Panc1 (cell line): Measurements from ENCODE around the gene RNF144B. TPM values are rescaled to one million over a fixed set of nuclear protein-coding genes. Genes with fewer than 3 reads are reported as not detected.

Source experiments
- ATAC-seq: fragments of 200-7000 bp; cut with Tn5 transposase; 2 replicates; pipeline ENCODE4 v1.9.1; 2020; ENCODE audit warnings: mild to moderate bottlenecking, moderate library complexity
- BruUV-seq: library from RNA; stranded (reverse); fragments of 400-500 nt; replicated peaks from 2 replicates; lab custom pipeline; 2021; lab: Mats Ljungman, UMichigan
- CTCF ChIA-PET: fragments of 300-600 bp; sonication (Branson Sonifier 250); formaldehyde crosslinking; loops from one replicate; lab custom pipeline; 2022; ENCODE audit warnings: antibody characterized with exemption; lab: Charles Lee
- POLR2A ChIA-PET: fragments of 300-600 bp; sonication (Branson Sonifier 250); formaldehyde crosslinking; loops from one replicate; lab custom pipeline; 2022; ENCODE audit warnings: antibody characterized with exemption; lab: Charles Lee
- DNase-seq: peaks from one replicate; pipeline ENCODE4 v3.0.0-alpha.2; 2010; ENCODE audit warnings: low read depth, low spot score
- H3K27ac ChIP-seq: 2 replicates; pipeline ENCODE4 v1.5.1; 2011; ENCODE audit warnings: mild to moderate bottlenecking, low read length, inconsistent platforms
- H3K27me3 ChIP-seq: fragments of 200-500 bp; sonication (Bioruptor generic); 2 replicates; pipeline ENCODE4 v1.6.0; 2014; ENCODE audit warnings: low read length, inconsistent platforms; ENCODE audit not compliant: control insufficient read depth, insufficient read depth
- H3K36me3 ChIP-seq: fragments of 200-500 bp; sonication (Bioruptor generic); 2 replicates; pipeline ENCODE4 v1.5.1; 2014; ENCODE audit warnings: inconsistent platforms, mild to moderate bottlenecking, low read length, moderate library complexity; ENCODE audit not compliant: control insufficient read depth, insufficient read depth
- H3K4me1 ChIP-seq: 2 replicates; pipeline ENCODE4 v1.5.1; 2011; ENCODE audit warnings: inconsistent platforms, mild to moderate bottlenecking, low read length, moderate library complexity; ENCODE audit not compliant: control insufficient read depth, insufficient read depth
- H3K4me3 ChIP-seq, 2 experiments: 2 replicates each; pipeline ENCODE4 v1.5.1; 2011 to 2012; ENCODE audit warnings: low read depth in 2 of 2, low read length in 2 of 2, mild to moderate bottlenecking in 2 of 2, inconsistent platforms in 1 of 2, moderate library complexity in 1 of 2
- H3K9me3 ChIP-seq: fragments of 200-500 bp; sonication (Bioruptor generic); 2 replicates; pipeline ENCODE4 v1.5.1; 2014; ENCODE audit warnings: low read depth, mild to moderate bottlenecking, inconsistent platforms, low read length, moderate library complexity; ENCODE audit not compliant: control insufficient read depth, insufficient read depth
- POLR2AphosphoS5 ChIP-seq: IDR thresholded peaks from 2 replicates; pipeline ENCODE4 v1.6.1; 2012; ENCODE audit warnings: mild to moderate bottlenecking, low read depth, low read length, moderate library complexity
- REST ChIP-seq, 2 experiments: IDR thresholded peaks; 2 replicates each; pipeline ENCODE4 v1.6.1; 2011 to 2012; ENCODE audit warnings: low read depth in 2 of 2, control low read depth in 1 of 2, low read length in 1 of 2, mild to moderate bottlenecking in 1 of 2, moderate library complexity in 1 of 2; ENCODE audit not compliant: insufficient read depth in 1 of 2
- SIN3A ChIP-seq: IDR thresholded peaks from 2 replicates; pipeline ENCODE4 v1.6.1; 2012; ENCODE audit warnings: low read depth, mild to moderate bottlenecking, low read length, moderate library complexity, borderline replicate concordance; ENCODE audit not compliant: insufficient read depth
- TCF7L2 ChIP-seq: IDR thresholded peaks from 2 replicates; pipeline ENCODE4 v1.6.1; 2011; ENCODE audit warnings: mild to moderate bottlenecking, low read depth, low read length, inconsistent platforms
- in situ Hi-C: cut with HindIII; loops from 2 replicates; pipeline ENCODE4 v1.10.0; 2016; ENCODE audit warnings: low sequenced_read_pairs, low pct_unique_long_range_greater_than_20kb
- intact Hi-C: fragments of 100-400 bp; cut with micrococcal nuclease; formaldehyde crosslinking; loops from one replicate; pipeline ENCODE4 v1.10.0; 2022; ENCODE audit not compliant: unreplicated experiment
- total RNA-seq: library from RNA; stranded (reverse); gene quantifications from one replicate; pipeline ENCODE4 v1.2.1, GENCODE V29; 2021; ENCODE audit not compliant: unreplicated experiment
- TF ChIP-seq, protein P1 (sequence below): fragments of 450-650 bp; IDR thresholded peaks from 2 replicates; pipeline ENCODE4 v1.5.1; 2017; ENCODE audit warnings: mild to moderate bottlenecking

The RNF144B gene
- total RNA-seq, 1 experiment from 2014 or later = 5.6 TPM

DNA sequence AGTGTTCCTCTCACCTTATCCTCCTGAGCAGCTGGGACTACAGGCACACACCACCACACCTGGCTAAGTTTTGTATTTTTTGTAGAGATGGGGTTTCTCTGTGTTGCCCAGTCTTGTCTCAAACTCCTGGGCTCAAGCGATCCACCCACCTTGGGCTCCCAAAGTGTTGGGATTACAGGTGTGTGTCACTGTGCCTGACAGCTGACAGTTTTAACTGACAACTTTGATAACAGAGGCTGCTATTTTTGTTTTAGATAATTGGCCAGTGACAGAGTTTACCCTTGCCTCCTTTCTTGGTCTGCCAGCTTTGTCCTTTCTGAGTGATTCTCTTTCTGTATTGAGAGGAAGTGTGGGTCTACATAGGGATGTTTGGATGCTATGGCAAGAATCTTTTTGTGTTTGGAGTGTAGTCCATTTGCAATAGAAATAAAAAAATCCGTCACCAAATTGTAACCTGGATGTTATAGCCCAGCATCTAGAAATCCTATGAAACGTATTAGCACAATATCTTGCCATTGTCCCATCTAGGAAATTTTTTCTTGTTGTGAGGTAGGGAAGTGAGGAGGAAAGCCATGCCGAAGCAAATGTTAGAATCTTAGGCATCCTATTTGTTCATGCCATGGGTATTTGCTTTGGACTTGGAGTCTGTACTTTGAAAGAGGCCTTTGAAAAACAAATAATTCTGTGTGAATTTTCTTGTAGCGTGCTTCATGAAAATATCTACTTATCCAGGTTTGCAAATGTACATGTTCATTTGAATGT, 80.8 kb downstream of the RNF144B start:
- intact Hi-C loops = no loop called here
- ChIA-PET POLR2A (no interaction called here), CTCF (no interaction called here)
- Histone ChIP-seq H3K27me3 (no peaks in the 10 kb centered on the region), H3K4me1 (no peaks in the 10 kb centered on the region), H3K9me3 (no peaks in the 10 kb centered on the region), H3K36me3 (no peaks in the 10 kb centered on the region), H3K27ac (no peak overlapping the region), H3K4me3 (no peak overlapping the region)
- DNase-seq = no peak
- in situ Hi-C loops = no loop called here
- BruUV-seq = no TSS peak
- ATAC-seq = no peak
- TF ChIP-seq TCF7L2 = no peak
- TF ChIP-seq, protein P1, sequence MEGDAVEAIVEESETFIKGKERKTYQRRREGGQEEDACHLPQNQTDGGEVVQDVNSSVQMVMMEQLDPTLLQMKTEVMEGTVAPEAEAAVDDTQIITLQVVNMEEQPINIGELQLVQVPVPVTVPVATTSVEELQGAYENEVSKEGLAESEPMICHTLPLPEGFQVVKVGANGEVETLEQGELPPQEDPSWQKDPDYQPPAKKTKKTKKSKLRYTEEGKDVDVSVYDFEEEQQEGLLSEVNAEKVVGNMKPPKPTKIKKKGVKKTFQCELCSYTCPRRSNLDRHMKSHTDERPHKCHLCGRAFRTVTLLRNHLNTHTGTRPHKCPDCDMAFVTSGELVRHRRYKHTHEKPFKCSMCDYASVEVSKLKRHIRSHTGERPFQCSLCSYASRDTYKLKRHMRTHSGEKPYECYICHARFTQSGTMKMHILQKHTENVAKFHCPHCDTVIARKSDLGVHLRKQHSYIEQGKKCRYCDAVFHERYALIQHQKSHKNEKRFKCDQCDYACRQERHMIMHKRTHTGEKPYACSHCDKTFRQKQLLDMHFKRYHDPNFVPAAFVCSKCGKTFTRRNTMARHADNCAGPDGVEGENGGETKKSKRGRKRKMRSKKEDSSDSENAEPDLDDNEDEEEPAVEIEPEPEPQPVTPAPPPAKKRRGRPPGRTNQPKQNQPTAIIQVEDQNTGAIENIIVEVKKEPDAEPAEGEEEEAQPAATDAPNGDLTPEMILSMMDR = no peak
- no peak for TF ChIP-seq SIN3A
- no peak for TF ChIP-seq POLR2AphosphoS5
- TF ChIP-seq REST (IDR thresholded peaks at IDR 0.05; ENCODE audit: insufficient read depth in 1 of 2, low read depth in 2 of 2, low read length in 1 of 2) = no peak

DNA sequence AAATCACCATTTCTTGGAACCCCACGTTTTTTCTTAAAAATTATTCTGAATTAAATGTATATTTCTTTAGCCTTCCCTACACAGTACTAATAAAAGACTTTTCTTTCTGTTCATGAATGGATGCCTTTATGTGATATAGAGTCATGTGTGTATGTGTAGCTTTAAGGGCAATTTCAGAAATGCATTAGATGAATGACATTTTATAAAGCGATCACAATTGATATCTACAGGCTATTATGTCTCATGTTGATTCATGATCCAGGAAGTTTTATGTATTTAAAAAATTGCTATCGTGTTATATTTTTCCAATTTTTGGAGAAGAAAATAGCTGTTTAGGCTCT, 81.3 kb downstream of the RNF144B start:
- Histone ChIP-seq H3K9me3 (no peaks in the 10 kb centered on the region), H3K27me3 (no peaks in the 10 kb centered on the region), H3K4me3 (no peak overlapping the region), H3K27ac (no peak overlapping the region), H3K36me3 (no peaks in the 10 kb centered on the region), H3K4me1 (no peaks in the 10 kb centered on the region)
- in situ Hi-C loops (no loop called here), intact Hi-C loops (no loop called here)
- BruUV-seq = no TSS peak
- DNase-seq (no peak), ATAC-seq (no peak)
- POLR2A ChIA-PET = interaction anchor here (0.6 kb wide), 1 partner anchor 160 kb away, joined by 4 read pairs; no protein-coding TSS in a partner anchor
- CTCF ChIA-PET = no interaction called here
- no peak for TF ChIP-seq REST (IDR thresholded peaks at IDR 0.05; ENCODE audit: insufficient read depth in 1 of 2, low read depth in 2 of 2, low read length in 1 of 2)
- no peak for TF ChIP-seq SIN3A
- no peak for TF ChIP-seq TCF7L2
- TF ChIP-seq POLR2AphosphoS5 = no peak
- TF ChIP-seq, protein P1 = no peak
